Prostate gland (tissue), 2 donors: ENCODE results near the gene PREPL.

Experiments
- CTCF ChIP-seq, 4 experiments: fragments of 200-600 bp in 2 of 4; fragments of 450-650 bp in 2 of 4; sonication (generic) in 2 of 4; IDR thresholded peaks; 1 replicate in 3 of 4; 2 replicates in 1 of 4; pipeline ENCODE4 v1.5.1; 2016 to 2019; ENCODE audit warnings: antibody characterized with exemption in 4 of 4, mild to moderate bottlenecking in 2 of 4, moderate library complexity in 2 of 4
- POLR2A ChIP-seq: fragments of 450-650 bp; IDR thresholded peaks from one replicate; pipeline ENCODE4 v1.6.1; 2016; ENCODE audit warnings: antibody characterized with exemption, mild to moderate bottlenecking
- POLR2AphosphoS5 ChIP-seq: sonication (generic); formaldehyde crosslinking; IDR thresholded peaks from one replicate; pipeline ENCODE4 v1.6.1; 2017; ENCODE audit warnings: antibody characterized with exemption

GRCh38 chr2:44335806-44336538, 25.3 kb downstream of the PREPL start:
- TF ChIP-seq POLR2A (no peak), CTCF (IDR thresholded peaks at IDR 0.05) (no peak), POLR2AphosphoS5 (no peak)
